Measurements from ENCODE around the gene VPS72. TPM values are rescaled to one million over a fixed set of nuclear protein-coding genes. Genes with fewer than 3 reads are reported as not detected.

Gene VPS72
- total RNA-seq, 6 donors from 2014 or later: 19.0 to 54.3 (median 25.5) TPM

DNA sequence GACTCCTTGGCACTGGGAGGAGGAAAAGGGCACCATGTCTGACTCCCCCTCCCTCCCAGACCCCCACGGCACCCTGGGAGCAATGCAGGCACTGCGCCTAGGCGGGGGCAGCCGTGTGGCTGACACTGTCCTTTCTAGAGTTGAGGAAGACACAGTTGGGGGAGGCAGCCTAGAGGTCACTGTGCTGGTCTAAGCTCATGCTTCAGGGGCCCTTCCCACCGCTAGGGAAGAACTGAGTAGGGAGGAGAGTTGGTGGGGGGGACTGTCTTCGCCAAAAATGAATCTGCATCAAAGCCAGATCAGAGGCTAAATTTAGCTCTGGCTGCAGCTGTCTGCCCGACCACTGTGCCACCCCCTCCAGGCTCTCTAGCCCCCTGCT, 47.0 kb downstream of the VPS72 start:
- 72 to 76% methylated on average over 7 of the region's 7 CpGs for WGBS, 2 donors

DNA sequence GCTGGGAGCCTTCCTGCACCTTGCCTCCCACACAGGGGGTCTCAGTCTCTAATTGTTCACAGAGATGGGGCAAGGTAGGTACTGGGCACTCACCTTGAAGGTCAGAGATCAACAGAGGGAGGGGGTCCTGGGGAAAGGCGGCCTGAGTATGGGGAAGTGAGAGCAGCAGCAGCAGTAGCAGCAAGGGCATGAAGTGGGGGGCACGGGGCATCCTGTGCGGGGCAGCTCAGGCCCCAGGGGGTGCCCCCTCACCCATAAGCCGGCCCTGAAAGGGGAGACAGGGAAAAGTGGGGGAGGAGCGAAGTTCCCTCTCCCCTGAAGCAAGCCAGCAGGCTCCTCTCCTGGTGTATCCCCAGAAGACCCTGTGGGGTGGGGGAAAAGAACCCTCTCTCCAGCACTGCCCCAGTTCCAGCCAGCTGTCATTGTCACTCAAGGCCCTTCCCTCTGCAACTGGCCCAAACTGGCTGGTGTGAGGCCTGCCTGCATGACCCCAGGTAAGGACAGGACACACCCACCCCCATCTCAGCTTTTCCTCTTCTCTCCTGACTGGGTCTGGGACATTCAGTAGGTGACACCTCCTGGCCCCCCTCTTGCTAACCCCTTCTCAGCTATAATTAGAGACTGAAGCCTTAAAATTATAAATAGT, 47.5 kb downstream of the VPS72 start:
- ATAC-seq (ENCODE audit: low FRiP score in 2 of 2) (no peak), DNase-seq (no peak)
- Histone ChIP-seq H3K27ac (no peak overlapping the region), H3K36me3 (peaks cover 0 to 4% (median 2%) of the 10 kb centered on the region in 4 donors), H3K9me3 (no peaks in the 10 kb centered on the region), H3K4me3 (no peak overlapping the region), H3K27me3 (no peaks in the 10 kb centered on the region), H3K4me1 (peaks cover 21 to 28% (median 24%) of the 10 kb centered on the region in 4 donors)
- TF ChIP-seq EP300 (IDR thresholded peaks at IDR 0.05) (no peak), POLR2A (IDR thresholded peaks at IDR 0.05) (no peak), POLR2AphosphoS5 (IDR thresholded peaks at IDR 0.05) (no peak)
- TF ChIP-seq, protein P1, sequence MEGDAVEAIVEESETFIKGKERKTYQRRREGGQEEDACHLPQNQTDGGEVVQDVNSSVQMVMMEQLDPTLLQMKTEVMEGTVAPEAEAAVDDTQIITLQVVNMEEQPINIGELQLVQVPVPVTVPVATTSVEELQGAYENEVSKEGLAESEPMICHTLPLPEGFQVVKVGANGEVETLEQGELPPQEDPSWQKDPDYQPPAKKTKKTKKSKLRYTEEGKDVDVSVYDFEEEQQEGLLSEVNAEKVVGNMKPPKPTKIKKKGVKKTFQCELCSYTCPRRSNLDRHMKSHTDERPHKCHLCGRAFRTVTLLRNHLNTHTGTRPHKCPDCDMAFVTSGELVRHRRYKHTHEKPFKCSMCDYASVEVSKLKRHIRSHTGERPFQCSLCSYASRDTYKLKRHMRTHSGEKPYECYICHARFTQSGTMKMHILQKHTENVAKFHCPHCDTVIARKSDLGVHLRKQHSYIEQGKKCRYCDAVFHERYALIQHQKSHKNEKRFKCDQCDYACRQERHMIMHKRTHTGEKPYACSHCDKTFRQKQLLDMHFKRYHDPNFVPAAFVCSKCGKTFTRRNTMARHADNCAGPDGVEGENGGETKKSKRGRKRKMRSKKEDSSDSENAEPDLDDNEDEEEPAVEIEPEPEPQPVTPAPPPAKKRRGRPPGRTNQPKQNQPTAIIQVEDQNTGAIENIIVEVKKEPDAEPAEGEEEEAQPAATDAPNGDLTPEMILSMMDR (IDR thresholded peaks at IDR 0.05): no peak
- WGBS, 2 donors: 69 to 89% methylated on average over 4 to 5 of the region's 5 CpGs

More for the DNA sequence above, 47.0 kb downstream of the VPS72 start:
- no peak for TF ChIP-seq POLR2A (IDR thresholded peaks at IDR 0.05)
- no peak for TF ChIP-seq EP300 (IDR thresholded peaks at IDR 0.05)
- TF ChIP-seq, protein P1 (IDR thresholded peaks at IDR 0.05): no peak
- TF ChIP-seq POLR2AphosphoS5 (IDR thresholded peaks at IDR 0.05): no peak
- peaks cover 21 to 28% (median 25%) of the 10 kb centered on the region in 4 donors for H3K4me1 ChIP-seq
- ATAC-seq (ENCODE audit: low FRiP score in 2 of 2) (no peak), DNase-seq (no peak)
- H3K36me3 ChIP-seq: peaks cover 0 to 4% (median 2%) of the 10 kb centered on the region in 4 donors
- no peaks in the 10 kb centered on the region for H3K27me3 ChIP-seq
- no peak overlapping the region for H3K4me3 ChIP-seq
- H3K27ac ChIP-seq: no peak overlapping the region
- H3K9me3 ChIP-seq: no peaks in the 10 kb centered on the region

DNA sequence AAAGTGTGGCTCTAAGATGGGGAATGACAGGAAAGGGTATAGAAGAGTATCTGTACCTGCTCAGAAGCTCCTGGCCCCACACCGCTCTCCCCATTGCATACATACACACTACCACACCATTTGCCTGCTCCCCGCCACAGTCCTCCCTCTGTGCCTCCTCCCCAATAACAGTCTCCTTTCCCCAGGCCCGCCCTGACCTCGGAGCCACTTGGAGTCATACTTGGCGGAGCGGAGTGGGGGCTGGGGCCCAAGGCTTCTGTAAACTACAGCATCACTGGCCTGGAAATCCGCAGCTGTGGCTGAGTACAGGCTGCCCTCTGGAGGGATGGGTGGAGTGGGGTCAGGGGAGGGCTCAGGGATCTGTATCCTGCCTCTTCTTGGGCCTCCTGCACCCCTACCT, 52.2 kb downstream of the VPS72 start:
- Histone ChIP-seq H3K36me3 (peaks cover 0 to 20% (median 5%) of the 10 kb centered on the region in 4 donors), H3K9me3 (no peaks in the 10 kb centered on the region), H3K4me1 (no peaks in the 10 kb centered on the region), H3K4me3 (no peak overlapping the region), H3K27me3 (no peaks in the 10 kb centered on the region), H3K27ac (no peak overlapping the region)
- 98 to 100% methylated on average over 6 to 7 of the region's 7 CpGs for WGBS, 2 donors
- TF ChIP-seq EP300 (IDR thresholded peaks at IDR 0.05) (no peak), POLR2AphosphoS5 (IDR thresholded peaks at IDR 0.05) (no peak), POLR2A (IDR thresholded peaks at IDR 0.05) (no peak)
- TF ChIP-seq, protein P1 (IDR thresholded peaks at IDR 0.05): no peak
- DNase-seq (no peak), ATAC-seq (ENCODE audit: low FRiP score in 2 of 2) (no peak)

DNA sequence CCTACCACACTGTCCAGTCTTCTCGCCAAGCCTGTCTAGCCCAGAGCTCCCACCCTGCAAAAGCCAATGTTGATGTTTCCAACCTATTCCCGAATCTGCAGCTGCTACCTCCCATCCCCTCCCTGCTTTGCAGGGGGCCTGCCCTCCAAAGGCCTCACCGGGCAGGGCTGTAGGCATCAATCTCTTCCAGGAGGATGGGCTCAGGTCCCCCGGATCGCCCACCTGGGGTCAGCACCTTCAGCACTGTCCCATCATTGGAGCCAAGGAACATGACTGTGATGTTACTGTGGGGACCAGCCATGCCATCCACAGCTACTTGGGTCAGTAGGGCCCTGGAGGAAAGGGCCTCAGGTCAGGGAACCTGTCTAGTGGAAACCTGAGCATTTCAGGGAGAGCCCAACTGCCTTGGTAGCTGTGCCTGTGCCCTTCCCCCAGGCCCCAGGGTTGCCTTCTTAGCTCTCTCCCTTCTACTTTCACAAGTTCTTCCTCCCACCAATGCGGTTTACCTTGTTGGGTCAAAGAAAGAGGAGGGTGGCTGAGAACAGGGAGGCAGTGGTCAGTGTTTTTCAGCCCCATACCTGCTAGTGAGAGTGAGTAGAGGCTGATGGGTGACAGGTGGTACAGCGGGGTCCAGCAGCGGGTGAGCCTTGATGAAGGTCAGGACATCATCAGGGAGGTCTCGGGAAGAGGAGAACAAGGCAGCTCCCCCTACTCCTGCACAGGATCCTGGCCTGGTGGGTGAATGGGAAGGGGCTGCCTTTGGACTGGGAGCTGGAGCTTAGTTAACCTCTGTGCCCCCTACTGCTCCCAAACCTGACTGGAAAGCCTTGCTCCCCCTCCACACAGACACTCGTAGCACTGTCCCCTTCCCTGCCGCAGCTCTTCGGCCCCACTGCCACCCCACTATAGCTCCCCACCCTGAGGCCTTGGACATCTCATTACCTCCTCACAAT, 54.3 kb downstream of the VPS72 start:
- 91 to 93% methylated on average over 9 to 12 of the region's 12 CpGs for WGBS, 2 donors
- DNase-seq: no peak
- no peak overlapping the region for H3K4me3 ChIP-seq
- no peak for ATAC-seq (ENCODE audit: low FRiP score in 2 of 2)
- H3K36me3 ChIP-seq: peaks cover 0 to 20% (median 5%) of the 10 kb centered on the region in 4 donors
- H3K9me3 ChIP-seq: no peaks in the 10 kb centered on the region
- no peaks in the 10 kb centered on the region for H3K27me3 ChIP-seq
- peaks cover 3 to 14% (median 8%) of the 10 kb centered on the region in 4 donors for H3K4me1 ChIP-seq
- no peak for TF ChIP-seq POLR2A (IDR thresholded peaks at IDR 0.05)
- TF ChIP-seq EP300 (IDR thresholded peaks at IDR 0.05): no peak
- no peak for TF ChIP-seq POLR2AphosphoS5 (IDR thresholded peaks at IDR 0.05)
- TF ChIP-seq, protein P1 (IDR thresholded peaks at IDR 0.05): no peak
- H3K27ac ChIP-seq: no peak overlapping the region

Measured in upper lobe of left lung (tissue), 6 donors.